Measurements from ENCODE around the gene NCCRP1. TPM values are rescaled to one million over a fixed set of nuclear protein-coding genes. Genes with fewer than 3 reads are reported as not detected.
A peak's percentile ranks its signal among the peaks of the same experiment; 100 is the strongest.

Gene NCCRP1
- total RNA-seq, 1 donor from 2014 or later: 0.86 TPM

DNA sequence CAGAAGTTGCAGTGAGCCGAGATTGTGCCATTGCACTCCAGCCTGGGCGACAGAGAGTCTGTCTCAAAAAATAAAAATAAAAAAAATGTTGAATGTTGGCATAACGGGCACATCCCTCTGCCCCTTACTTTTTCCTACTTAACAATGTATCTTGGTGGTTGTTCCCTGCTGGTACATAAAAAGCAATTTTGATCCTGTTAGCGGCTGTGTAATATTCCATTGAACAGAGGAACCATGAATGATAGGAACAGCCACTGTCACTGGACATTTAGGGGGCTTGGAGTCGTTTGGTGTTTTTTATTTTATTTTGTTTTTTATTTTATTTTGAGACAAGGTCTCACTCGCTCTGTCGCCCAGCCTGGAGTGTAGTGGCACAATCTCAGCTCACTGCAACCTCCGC, 10.4 kb upstream of the NCCRP1 start:
- no peak for DNase-seq
- H3K4me3 ChIP-seq: no peak overlapping the region
- no peak for TF ChIP-seq CTCF (IDR thresholded peaks at IDR 0.05)
- no peaks in the 10 kb centered on the region for H3K36me3 ChIP-seq
- H3K27me3 ChIP-seq (ENCODE audit: low read depth): peaks cover 9% of the 10 kb centered on the region
- no peak for ATAC-seq
- peaks cover 7% of the 10 kb centered on the region for H3K4me1 ChIP-seq
- H3K27ac ChIP-seq: no peak overlapping the region
- intact Hi-C loops (cut with DNase I): no loop called here
- H3K9me3 ChIP-seq: no peaks in the 10 kb centered on the region

DNA sequence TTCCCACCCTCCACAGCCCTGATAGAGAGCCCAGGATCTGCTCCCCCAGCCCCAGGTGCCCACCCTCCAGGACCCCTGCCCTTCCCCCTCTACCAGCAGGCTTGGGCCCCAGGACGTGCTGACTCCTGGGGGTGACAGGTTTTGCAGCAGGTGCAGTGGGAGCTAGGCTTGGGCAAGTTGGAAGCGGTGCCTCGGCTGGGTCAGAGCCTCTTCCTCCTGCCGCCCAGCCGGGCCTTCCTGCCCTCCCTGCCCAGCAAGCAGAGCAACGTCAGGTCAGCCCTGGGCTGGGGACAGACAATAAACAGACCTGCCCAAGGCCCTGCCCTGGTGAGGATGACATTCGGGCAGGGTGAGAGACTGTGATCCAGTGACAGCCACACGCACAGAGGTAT, 9.2 kb upstream of the NCCRP1 start:
- Histone ChIP-seq H3K9me3 (no peaks in the 10 kb centered on the region), H3K36me3 (no peaks in the 10 kb centered on the region), H3K27ac (no peak overlapping the region), H3K4me1 (peaks cover 7% of the 10 kb centered on the region), H3K27me3 (ENCODE audit: low read depth) (peaks cover 9% of the 10 kb centered on the region), H3K4me3 (no peak overlapping the region)
- intact Hi-C loops (cut with DNase I): no loop called here
- no peak for DNase-seq
- no peak for TF ChIP-seq CTCF (IDR thresholded peaks at IDR 0.05)
- peak; percentile 12 to 18 for ATAC-seq

- no peak for DNase-seq
- no peak overlapping the region for H3K27ac ChIP-seq
Measured at GRCh38 chr19:39188960-39189359, 7.8 kb upstream of the NCCRP1 start.

GRCh38 chr19:39190768-39191167, 6.0 kb upstream of the NCCRP1 start:
- intact Hi-C loops (cut with DNase I): no loop called here
- DNase-seq: no peak
- TF ChIP-seq CTCF (IDR thresholded peaks at IDR 0.05): no peak

More at GRCh38 chr19:39188960-39189359, 7.8 kb upstream of the NCCRP1 start:
- peaks cover 9% of the 10 kb centered on the region for H3K27me3 ChIP-seq (ENCODE audit: low read depth)
- no peak overlapping the region for H3K4me3 ChIP-seq
- ATAC-seq: no peak
- no peaks in the 10 kb centered on the region for H3K36me3 ChIP-seq
- TF ChIP-seq CTCF (IDR thresholded peaks at IDR 0.05): no peak
- intact Hi-C loops (cut with DNase I): no loop called here
- peaks cover 7% of the 10 kb centered on the region for H3K4me1 ChIP-seq
- H3K9me3 ChIP-seq: no peaks in the 10 kb centered on the region

DNA sequence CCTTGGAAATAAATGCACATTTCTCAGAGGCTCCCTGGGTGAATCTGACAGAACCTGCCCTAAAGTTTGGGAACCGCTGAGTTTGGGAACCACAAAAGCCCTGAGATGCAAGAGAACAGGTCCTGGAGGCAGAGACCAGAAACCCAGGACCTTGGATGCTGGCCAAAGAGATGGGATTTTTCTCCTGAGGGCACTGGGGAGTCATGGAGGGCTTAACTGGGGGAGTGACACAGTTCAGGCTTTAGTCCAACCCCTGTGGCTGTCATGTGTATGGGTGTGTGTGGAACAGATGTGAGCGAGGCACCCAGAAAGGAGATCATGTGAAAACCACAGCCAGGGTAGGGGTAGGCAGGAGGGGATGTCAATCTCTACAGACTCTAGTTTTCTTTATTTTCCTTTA, 3.9 kb upstream of the NCCRP1 start:
- Histone ChIP-seq H3K4me1 (peaks cover 7% of the 10 kb centered on the region), H3K9me3 (no peaks in the 10 kb centered on the region), H3K27me3 (ENCODE audit: low read depth) (peaks cover 37% of the 10 kb centered on the region), H3K36me3 (no peaks in the 10 kb centered on the region), H3K27ac (no peak overlapping the region), H3K4me3 (no peak overlapping the region)
- no peak for DNase-seq
- TF ChIP-seq CTCF (IDR thresholded peaks at IDR 0.05): no peak
- intact Hi-C loops (cut with DNase I): no loop called here
- ATAC-seq: no peak

More at GRCh38 chr19:39190768-39191167, 6.0 kb upstream of the NCCRP1 start:
- Histone ChIP-seq H3K27me3 (ENCODE audit: low read depth) (peaks cover 16% of the 10 kb centered on the region), H3K4me3 (no peak overlapping the region), H3K36me3 (no peaks in the 10 kb centered on the region), H3K4me1 (peaks cover 7% of the 10 kb centered on the region), H3K27ac (no peak overlapping the region), H3K9me3 (no peaks in the 10 kb centered on the region)
- ATAC-seq: no peak

DNA sequence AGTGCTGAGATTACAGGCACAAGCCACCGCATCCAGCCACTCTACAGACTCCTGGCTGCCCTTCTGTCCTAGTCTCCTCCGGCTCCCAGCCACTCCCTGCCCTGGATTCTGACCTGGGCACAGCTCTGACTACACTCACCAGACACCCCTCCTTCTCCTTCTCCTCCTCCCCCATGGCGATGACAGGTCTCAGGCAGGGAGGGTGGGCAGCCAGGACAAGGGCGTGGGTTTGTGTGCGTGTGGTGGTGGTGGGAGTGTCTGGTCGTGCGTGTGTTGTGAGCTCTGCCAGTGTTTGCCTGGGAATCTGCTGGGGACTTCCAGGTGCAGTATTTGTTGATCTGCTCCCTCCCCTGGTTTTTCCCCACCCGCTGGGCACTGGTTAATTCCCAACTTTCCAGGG, 3.0 kb upstream of the NCCRP1 start:
- H3K27ac ChIP-seq: no peak overlapping the region
- ATAC-seq: peak; percentile 64 to 73
- H3K4me1 ChIP-seq: peaks cover 7% of the 10 kb centered on the region
- intact Hi-C loops (cut with DNase I): no loop called here
- no peak for DNase-seq
- H3K4me3 ChIP-seq: no peak overlapping the region
- H3K27me3 ChIP-seq (ENCODE audit: low read depth): peaks cover 40% of the 10 kb centered on the region
- H3K9me3 ChIP-seq: no peaks in the 10 kb centered on the region
- no peak for TF ChIP-seq CTCF (IDR thresholded peaks at IDR 0.05)
- H3K36me3 ChIP-seq: no peaks in the 10 kb centered on the region

All from lower lobe of right lung (tissue), 2 donors.